GM19351 (cell line): ENCODE data around the gene IRF4.

Source experiments
- ATAC-seq: cut with Tn5 transposase; IDR thresholded peaks from one replicate; pipeline ENCODE4 v1.9.1; 2021; ENCODE audit warnings: mild to moderate bottlenecking, moderate library complexity; ENCODE audit not compliant: unreplicated experiment

Gene IRF4

GRCh38 chr6:395432-396125, 4.0 kb downstream of the IRF4 start:
- ATAC-seq, result no peak

DNA sequence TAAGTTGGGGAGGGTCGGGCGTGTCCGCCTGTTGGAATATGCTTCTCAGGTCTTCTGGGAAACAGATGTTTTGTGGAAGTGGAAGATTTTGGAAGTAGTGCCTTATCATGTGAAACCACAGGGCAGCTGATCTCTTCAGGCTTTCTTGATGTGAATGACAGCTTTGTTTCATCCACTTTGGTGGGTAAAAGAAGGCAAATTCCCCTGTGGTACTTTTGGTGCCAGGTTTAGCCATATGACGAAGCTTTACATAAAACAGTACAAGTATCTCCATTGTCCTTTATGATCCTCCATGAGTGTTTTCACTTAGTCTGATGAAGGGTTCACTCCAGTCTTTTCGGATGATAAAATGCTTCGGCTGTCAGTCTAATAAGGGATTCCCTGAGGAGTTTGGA, 4.6 kb downstream of the IRF4 start:
- no peak for ATAC-seq

DNA sequence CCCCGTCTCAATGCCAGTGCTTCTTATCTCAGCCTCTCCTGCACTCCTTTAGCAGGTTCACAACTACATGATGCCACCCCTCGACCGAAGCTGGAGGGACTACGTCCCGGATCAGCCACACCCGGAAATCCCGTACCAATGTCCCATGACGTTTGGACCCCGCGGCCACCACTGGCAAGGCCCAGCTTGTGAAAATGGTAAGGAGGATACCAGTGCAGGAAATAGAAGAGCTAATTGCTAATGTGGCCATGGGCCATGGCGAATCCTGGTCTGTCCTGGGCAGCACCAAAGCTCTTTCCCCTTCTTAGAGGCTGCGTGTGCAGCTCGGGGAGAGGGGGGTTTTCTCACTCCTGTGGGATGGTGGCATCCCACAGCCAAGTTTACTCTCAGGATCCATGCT, 5.5 kb downstream of the IRF4 start:
- no peak for ATAC-seq

GRCh38 chr6:397604-398003, 6.1 kb downstream of the IRF4 start:
- ATAC-seq, result no peak

- no peak for ATAC-seq
These were observed 6.5 kb downstream of the IRF4 start for GRCh38 chr6:398065-398464.

DNA sequence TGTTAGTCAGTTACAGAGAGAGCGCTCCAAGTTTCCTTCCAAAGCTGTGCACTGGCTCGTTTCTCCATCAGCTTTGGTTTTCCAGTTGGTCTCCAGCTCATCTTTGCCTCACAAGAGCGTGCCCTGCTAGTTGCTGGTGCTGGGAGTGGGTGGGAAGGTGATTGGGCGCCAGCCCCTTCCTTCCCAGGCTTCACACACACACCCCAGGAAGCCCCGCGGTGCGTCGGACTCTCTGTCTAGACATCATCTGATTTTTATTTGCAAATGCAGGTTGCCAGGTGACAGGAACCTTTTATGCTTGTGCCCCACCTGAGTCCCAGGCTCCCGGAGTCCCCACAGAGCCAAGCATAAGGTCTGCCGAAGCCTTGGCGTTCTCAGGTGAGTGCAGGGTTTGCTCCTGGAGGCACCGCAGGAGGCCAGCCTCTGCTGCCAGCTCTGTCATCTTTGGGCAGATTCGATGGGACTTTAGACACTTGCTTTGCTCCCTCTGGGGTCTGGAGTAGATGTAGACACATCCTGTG, 7.1 kb downstream of the IRF4 start:
- ATAC-seq, result no peak

DNA sequence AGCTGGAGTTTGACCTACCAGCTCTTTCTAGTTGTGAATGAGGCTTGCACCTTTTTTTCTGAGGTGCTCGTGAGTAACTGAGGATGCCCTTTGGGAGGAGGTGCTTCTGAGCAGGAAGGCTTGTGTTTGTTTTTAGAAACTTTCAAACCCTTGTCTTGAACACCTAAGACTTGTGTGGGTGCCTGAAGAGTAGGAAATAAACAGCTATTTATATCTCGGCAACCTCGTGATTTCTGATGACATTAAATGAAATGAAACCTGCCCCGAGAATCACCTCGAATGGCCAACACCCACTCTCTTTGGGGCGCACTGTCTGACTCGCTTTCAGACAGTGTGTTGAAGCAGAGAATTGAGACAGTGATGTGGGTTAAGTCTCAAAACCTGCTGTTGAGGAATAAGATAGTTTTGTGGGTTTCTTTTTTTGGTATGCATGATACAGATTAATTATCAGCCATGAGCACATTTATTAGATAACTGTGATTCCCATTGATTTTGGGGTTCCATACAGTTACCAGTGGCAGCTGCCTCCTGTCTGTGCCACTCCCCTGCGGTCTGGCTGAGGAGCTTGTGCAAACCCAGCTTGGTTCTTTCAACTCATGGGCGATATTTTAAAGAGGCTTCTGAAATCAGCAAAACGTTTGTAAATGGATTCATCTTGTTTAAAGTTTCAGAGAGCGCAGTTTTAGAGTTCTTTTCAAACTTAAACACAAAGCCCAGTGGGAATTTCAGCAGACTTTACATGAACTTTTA, 8.4 kb downstream of the IRF4 start:
- ATAC-seq, result peak; percentile 58

DNA sequence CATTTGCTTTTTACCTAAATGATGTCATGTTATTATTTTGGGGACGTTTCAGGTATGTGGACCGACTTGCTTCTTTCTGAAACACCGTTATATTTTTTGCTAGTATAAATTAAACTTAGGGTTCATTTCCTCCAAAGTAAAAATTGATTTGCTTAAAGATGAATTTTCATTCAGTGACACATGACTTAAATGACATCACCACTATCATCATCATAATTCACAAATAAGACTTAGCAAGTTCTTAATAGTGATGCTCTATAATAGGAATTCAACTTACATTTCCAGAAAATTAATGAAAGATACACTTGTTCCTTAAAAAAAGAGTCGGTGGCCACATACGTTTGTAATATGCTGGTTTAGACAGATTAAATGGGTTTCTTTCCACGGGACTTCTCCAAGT, 9.3 kb downstream of the IRF4 start:
- no peak for ATAC-seq

DNA sequence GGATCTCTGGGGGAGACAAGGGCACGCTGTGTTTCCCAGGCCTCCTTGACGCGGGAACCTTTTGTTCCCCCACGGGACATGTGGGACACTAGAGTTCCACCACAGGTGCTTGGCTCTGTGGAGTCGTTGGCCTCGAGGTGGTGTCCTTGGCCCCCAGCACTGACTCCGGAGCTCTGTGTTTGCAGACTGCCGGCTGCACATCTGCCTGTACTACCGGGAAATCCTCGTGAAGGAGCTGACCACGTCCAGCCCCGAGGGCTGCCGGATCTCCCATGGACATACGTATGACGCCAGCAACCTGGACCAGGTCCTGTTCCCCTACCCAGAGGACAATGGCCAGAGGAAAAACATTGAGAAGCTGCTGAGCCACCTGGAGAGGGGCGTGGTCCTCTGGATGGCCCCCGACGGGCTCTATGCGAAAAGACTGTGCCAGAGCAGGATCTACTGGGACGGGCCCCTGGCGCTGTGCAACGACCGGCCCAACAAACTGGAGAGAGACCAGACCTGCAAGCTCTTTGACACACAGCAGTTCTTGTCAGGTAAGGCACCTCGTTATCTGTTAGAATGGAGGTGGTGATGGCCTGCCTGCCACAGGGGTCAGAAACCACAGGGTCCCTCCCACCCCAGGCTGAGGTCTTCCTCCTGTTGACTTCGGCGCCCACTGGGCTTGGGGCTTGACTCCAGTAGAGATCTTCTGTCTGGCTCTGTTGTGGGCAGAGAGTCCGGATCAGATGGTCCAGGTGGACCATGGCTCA, 9.9 kb downstream of the IRF4 start:
- no peak for ATAC-seq

GRCh38 chr6:401994-402640, 10.6 kb downstream of the IRF4 start:
- no peak for ATAC-seq

DNA sequence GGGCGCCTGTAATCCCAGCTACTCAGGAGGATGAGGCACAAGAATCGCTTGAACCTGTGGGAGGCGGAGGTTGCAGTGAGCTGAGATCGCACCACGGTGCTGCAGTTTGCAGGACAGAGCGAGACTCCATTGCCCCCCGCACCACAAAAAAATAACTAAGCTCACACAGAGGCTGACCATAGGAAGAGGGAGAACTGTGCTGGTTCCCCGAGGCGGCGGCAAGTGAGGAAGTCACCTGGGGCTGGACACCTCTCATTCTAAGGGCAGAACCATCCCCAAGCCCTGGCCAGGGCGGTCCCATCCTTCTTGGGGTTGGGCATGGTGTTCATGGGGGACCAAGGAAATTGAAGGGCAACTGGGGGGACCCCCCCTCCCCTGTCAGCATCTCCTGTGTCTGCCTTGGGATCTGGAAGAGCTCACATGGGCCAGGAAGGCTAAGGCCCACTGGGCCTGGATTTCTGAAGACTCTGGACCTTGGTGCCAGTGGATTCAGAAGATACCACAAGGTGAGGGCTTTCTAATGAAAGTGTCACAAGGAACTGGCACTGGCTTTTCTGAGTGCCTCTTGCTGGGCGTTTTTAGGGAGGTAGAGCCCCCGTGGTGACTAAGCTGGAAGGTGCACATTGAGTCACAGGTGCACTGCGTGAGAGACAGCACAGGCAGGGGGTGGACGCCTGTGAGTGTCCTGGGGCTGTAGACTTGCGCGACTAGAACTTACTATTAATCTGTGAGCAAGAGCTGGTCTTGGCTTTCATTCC, 11.5 kb downstream of the IRF4 start:
- no peak for ATAC-seq

DNA sequence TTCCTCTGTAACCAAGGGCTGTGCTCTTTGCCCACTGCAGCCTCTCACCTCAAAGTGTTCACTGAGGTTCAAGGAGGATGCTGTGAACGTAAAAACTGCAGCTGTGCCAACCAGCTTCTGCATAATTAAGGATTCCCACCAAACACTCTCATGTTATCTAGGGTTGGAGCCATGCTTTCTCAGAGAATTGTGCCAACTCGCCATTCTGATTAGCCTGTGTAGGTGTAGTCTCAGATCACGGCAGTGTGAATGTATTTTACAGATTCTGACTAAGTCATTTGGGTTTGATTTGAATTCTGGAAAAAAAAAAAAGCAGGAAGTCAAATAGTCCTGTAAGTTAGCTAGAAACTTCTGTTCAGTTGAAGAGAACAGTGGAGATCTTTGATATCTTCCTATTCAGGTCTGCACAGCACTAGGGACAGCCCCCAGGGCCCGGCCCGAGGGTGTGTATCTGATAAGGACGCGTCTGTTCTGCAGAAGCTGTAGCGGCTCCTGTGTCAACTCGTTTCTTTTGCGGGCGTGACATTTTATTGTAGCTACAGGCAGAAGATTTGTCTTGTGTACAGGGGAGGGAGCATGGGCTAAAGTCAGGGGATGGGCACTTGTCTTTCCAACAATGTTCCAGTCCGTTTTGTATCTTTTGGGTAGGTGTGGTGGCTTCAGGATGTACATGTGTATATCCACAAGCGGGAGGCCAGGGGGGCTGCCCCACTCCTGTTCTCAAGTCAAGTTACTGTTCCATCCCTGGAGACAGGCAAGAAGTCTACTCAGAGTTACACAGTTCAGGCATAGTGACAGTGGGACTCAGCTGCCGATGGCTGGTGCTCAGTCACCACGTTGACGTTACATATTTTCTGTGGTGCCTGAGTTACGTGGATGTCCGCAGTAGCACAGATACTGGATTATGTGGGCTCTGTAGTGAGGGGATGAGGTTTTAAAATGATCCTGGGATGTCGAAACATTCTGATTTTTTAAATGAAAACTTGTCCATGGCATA, 12.4 kb downstream of the IRF4 start:
- no peak for ATAC-seq

DNA sequence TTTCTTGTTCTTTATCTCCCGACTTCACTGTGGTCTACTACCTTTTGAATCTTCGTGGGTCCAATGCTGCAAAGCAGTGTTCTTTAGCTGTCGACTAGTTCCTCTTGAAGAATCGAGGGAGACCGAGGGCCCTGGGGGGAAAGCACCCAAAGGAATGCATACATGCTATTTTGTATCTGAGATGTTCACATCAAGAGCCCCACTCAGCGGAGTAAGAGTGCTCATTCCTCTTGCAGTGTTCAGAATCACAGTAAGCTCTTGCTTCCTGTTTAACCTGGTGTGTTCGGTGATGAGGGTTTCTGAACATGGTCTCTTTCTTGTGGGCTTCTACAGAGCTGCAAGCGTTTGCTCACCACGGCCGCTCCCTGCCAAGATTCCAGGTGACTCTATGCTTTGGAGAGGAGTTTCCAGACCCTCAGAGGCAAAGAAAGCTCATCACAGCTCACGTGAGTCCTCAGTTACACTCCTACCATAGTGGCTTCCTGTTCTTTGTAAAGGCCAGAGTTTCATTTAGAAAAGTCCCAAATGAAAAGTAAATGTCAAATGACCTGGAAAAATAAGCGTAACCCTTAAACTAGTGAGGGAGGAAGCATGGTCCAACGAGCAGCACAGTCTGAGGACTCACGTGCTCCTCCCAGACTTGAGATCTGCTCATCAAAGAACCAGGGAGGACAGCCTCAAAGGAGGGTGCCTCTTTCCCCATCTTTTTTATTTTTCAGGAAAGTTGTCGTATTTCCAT, 13.3 kb downstream of the IRF4 start:
- ATAC-seq, result no peak

DNA sequence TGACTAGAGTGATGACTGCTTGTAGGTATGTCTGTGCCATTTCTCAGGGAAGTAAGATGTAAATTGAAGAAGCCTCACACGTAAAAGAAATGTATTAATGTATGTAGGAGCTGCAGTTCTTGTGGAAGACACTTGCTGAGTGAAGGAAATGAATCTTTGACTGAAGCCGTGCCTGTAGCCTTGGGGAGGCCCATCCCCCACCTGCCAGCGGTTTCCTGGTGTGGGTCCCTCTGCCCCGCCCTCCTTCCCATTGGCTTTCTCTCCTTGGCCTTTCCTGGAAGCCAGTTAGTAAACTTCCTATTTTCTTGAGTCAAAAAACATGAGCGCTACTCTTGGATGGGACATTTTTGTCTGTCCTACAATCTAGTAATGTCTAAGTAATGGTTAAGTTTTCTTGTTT, 16.6 kb downstream of the IRF4 start:
- no peak for ATAC-seq

DNA sequence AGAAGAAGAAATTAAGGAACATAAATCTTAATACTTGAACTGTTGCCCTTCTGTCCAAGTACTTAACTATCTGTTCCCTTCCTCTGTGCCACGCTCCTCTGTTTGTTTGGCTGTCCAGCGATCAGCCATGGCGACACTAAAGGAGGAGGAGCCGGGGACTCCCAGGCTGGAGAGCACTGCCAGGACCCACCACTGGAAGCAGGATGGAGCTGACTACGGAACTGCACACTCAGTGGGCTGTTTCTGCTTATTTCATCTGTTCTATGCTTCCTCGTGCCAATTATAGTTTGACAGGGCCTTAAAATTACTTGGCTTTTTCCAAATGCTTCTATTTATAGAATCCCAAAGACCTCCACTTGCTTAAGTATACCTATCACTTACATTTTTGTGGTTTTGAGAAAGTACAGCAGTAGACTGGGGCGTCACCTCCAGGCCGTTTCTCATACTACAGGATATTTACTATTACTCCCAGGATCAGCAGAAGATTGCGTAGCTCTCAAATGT, 17.1 kb downstream of the IRF4 start:
- no peak for ATAC-seq

GRCh38 chr6:409370-409972, 17.9 kb downstream of the IRF4 start:
- no peak for ATAC-seq

GRCh38 chr6:410555-411395, 19.2 kb downstream of the IRF4 start:
- no peak for ATAC-seq
